ENCODE measurements around the gene KLK7. TPM values are rescaled to one million over a fixed set of nuclear protein-coding genes. Genes with fewer than 3 reads are reported as not detected.

The KLK7 gene
- total RNA-seq, 5 donors from 2014 or later (not counting 1 experiment from before 2014, with no cell fraction given): not detected

DNA sequence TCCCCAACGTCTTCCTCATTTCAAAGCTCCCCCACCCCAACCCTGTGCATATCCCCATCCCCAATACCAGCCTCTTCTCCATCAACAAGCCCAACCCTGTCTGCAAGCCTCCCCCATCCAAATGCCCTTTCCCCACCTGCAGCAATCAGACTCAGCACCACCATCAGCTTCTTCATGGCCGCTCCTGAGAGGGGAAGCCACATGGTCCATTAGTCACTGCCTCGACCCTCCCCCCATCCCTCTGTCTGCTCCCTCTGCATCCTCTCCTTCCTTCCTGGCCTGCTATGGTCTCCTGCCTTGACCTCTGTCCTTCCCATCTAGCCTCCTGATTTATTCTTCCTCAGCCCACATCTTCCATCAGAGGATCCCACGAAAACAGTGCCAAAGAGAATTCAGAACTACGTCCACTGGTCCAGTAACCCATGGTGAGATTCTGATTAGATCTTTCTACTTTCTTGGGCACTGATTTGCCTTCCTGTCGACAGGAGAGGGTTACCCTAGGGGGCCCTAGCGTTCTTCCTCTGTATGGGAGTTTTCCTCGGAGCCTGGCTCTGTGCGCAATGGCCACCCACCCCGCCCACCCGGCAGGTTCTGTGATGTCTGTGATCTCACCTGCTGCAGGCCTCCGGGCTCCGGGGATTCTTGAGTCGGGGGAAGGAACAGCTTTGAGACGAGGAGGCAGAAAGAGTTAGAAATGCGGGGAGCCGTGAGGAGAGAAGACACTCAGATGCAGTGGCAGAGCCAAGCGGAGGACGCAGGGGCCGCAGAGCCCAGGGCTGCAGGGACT lies 15.6 kb downstream of the KLK7 start:
- Mint-ChIP-seq H3K27ac (no peak overlapping the region), H3K4me1 (no peaks in the 10 kb centered on the region), H3K36me3 (no peaks in the 10 kb centered on the region), H3K9me3 (peaks cover 0 to 6% (median 0%) of the 10 kb centered on the region in 3 donors), H3K4me3 (no peak overlapping the region), H3K27me3 (peaks cover 54 to 55% of the 10 kb centered on the region in 2 donors)
- H3K27me3 ChIP-seq (replicated peaks in 1 of 2; ENCODE audit: control insufficient read depth in 2 of 2, extremely low read depth in 1 of 2, insufficient read depth in 2 of 2, low read length in 1 of 2): peaks cover 0 to 76% of the 10 kb centered on the region in 2 experiments
- no peaks in the 10 kb centered on the region for H3K9me3 ChIP-seq
- H3K36me3 ChIP-seq (ENCODE audit: control insufficient read depth in 2 of 2, extremely low read depth in 1 of 2, insufficient read depth in 1 of 2, low read length in 1 of 2): no peaks in the 10 kb centered on the region
- DNase-seq (no peak), ATAC-seq (replicated peaks in 1 of 4) (no peak)
- CTCF ChIA-PET: no interaction called here
- no peaks in the 10 kb centered on the region for H3K4me1 ChIP-seq (ENCODE audit: control insufficient read depth in 1 of 2, extremely low read depth in 1 of 2, insufficient read depth in 2 of 2, low read length in 2 of 2)
- no peak overlapping the region for H3K27ac ChIP-seq (ENCODE audit: low read length)
- POLR2A ChIA-PET: no interaction called here
- H3K4me3 ChIP-seq (ENCODE audit: control insufficient read depth in 1 of 2, extremely low read depth in 1 of 2, low read length in 1 of 2): no peak overlapping the region
- WGBS (ENCODE audit: insufficient coverage): 37% methylated on average over 16 of the region's 20 CpGs

DNA sequence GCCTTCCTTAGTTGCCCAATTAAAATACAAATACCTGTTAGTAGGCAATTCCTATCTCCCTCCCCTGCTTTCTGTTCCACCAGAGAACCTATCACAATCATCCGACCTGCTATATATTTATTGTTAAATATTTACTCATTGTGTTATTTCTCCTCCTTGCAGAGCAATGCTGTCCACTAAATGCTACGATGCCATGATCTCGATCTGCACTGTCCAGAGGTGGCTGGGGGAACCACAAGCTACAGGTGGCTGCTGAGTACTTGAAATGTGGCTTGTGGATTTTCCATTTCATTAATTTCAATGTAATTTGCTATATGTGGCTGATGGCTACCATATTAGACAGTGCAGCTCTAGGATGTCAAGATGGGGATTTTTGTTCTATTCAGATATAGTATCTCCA lies 19.5 kb downstream of the KLK7 start:
- POLR2A ChIA-PET: interaction anchor here in 1 of 2 donors (0.6 kb wide), 1 partner anchor 120 kb away, joined by 3 read pairs; no protein-coding TSS in a partner anchor
- no peaks in the 10 kb centered on the region for H3K36me3 ChIP-seq (ENCODE audit: control insufficient read depth in 2 of 2, extremely low read depth in 1 of 2, insufficient read depth in 1 of 2, low read length in 1 of 2)
- H3K27me3 ChIP-seq (replicated peaks in 1 of 2; ENCODE audit: control insufficient read depth in 2 of 2, extremely low read depth in 1 of 2, insufficient read depth in 2 of 2, low read length in 1 of 2): peaks cover 0 to 49% of the 10 kb centered on the region in 2 experiments
- no peak overlapping the region for H3K4me3 ChIP-seq (ENCODE audit: control insufficient read depth in 1 of 2, extremely low read depth in 1 of 2, low read length in 1 of 2)
- H3K4me1 ChIP-seq (ENCODE audit: control insufficient read depth in 1 of 2, extremely low read depth in 1 of 2, insufficient read depth in 2 of 2, low read length in 2 of 2): no peaks in the 10 kb centered on the region
- no peak overlapping the region for H3K4me3 Mint-ChIP-seq
- CTCF ChIA-PET: interaction anchor here in 1 of 2 donors (0.6 kb wide), 1 partner anchor 19 kb away, joined by 3 read pairs; no protein-coding TSS in a partner anchor
- H3K9me3 Mint-ChIP-seq: peaks cover 0 to 22% (median 9%) of the 10 kb centered on the region in 3 donors
- H3K27me3 Mint-ChIP-seq: peaks cover 39 to 51% of the 10 kb centered on the region in 2 donors
- no peaks in the 10 kb centered on the region for H3K9me3 ChIP-seq
- no peak for DNase-seq
- no peaks in the 10 kb centered on the region for H3K4me1 Mint-ChIP-seq
- no peak overlapping the region for H3K27ac Mint-ChIP-seq
- H3K27ac ChIP-seq (ENCODE audit: low read length): no peak overlapping the region
- no peak for ATAC-seq (replicated peaks in 1 of 4)
- whole genome bisulfite sequencing (ENCODE audit: insufficient coverage): no CpG with 5 or more reads among the region's 3 CpGs
- H3K36me3 Mint-ChIP-seq: no peaks in the 10 kb centered on the region

- ATAC-seq (replicated peaks in 1 of 4): no peak
- Mint-ChIP-seq H3K27me3 (peaks cover 45 to 58% of the 10 kb centered on the region in 2 donors), H3K4me3 (no peak overlapping the region), H3K27ac (no peak overlapping the region), H3K9me3 (peaks cover 0 to 22% (median 10%) of the 10 kb centered on the region in 3 donors), H3K4me1 (no peaks in the 10 kb centered on the region), H3K36me3 (no peaks in the 10 kb centered on the region)
- H3K36me3 ChIP-seq (ENCODE audit: control insufficient read depth in 2 of 2, extremely low read depth in 1 of 2, insufficient read depth in 1 of 2, low read length in 1 of 2): no peaks in the 10 kb centered on the region
- no peak for DNase-seq
- H3K4me1 ChIP-seq (ENCODE audit: control insufficient read depth in 1 of 2, extremely low read depth in 1 of 2, insufficient read depth in 2 of 2, low read length in 2 of 2): no peaks in the 10 kb centered on the region
- POLR2A ChIA-PET: no interaction called here
- peaks cover 0 to 46% of the 10 kb centered on the region in 2 experiments for H3K27me3 ChIP-seq (replicated peaks in 1 of 2; ENCODE audit: control insufficient read depth in 2 of 2, extremely low read depth in 1 of 2, insufficient read depth in 2 of 2, low read length in 1 of 2)
- no peaks in the 10 kb centered on the region for H3K9me3 ChIP-seq
- H3K4me3 ChIP-seq (ENCODE audit: control insufficient read depth in 1 of 2, extremely low read depth in 1 of 2, low read length in 1 of 2): no peak overlapping the region
- whole genome bisulfite sequencing (ENCODE audit: insufficient coverage): 71% methylated on average over 5 of the region's 6 CpGs
- H3K27ac ChIP-seq (ENCODE audit: low read length): no peak overlapping the region
- CTCF ChIA-PET: interaction anchor here in 1 of 2 donors (0.6 kb wide), 1 partner anchor 18 kb away, joined by 3 read pairs; no protein-coding TSS in a partner anchor
These were observed 20.3 kb downstream of the KLK7 start for GRCh38 chr19:50963381-50963780.

DNA sequence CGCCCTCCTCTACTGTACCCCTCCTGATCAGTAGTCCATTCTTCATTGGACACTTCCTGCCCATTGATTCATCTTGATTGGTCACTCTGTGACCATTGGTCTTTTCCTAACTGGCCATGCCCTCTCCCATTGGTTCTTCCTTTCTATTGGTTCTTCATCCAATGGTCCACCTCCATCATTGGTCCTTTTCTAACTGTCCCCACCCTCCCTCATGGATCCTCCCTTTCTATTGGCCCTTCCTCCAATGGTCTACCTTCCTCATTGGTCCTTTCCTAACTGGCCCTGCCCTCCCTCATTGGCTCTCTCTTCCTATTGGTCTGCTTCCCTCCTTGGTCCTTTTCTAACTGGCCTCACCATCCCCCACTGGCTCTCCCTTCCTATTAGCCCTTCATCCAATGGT lies 21.5 kb downstream of the KLK7 start:
- H3K27me3 ChIP-seq (replicated peaks in 1 of 2; ENCODE audit: control insufficient read depth in 2 of 2, extremely low read depth in 1 of 2, insufficient read depth in 2 of 2, low read length in 1 of 2): peaks cover 0 to 51% of the 10 kb centered on the region in 2 experiments
- peaks cover 0 to 22% (median 10%) of the 10 kb centered on the region in 3 donors for H3K9me3 Mint-ChIP-seq
- H3K36me3 Mint-ChIP-seq: no peaks in the 10 kb centered on the region
- no peak overlapping the region for H3K27ac ChIP-seq (ENCODE audit: low read length)
- H3K4me3 Mint-ChIP-seq: no peak overlapping the region
- H3K36me3 ChIP-seq (ENCODE audit: control insufficient read depth in 2 of 2, extremely low read depth in 1 of 2, insufficient read depth in 1 of 2, low read length in 1 of 2): no peaks in the 10 kb centered on the region
- peaks cover 49 to 58% of the 10 kb centered on the region in 2 donors for H3K27me3 Mint-ChIP-seq
- H3K4me1 Mint-ChIP-seq: no peaks in the 10 kb centered on the region
- POLR2A ChIA-PET: no interaction called here
- no peaks in the 10 kb centered on the region for H3K4me1 ChIP-seq (ENCODE audit: control insufficient read depth in 1 of 2, extremely low read depth in 1 of 2, insufficient read depth in 2 of 2, low read length in 2 of 2)
- DNase-seq (no peak), ATAC-seq (replicated peaks in 1 of 4) (no peak)
- WGBS (ENCODE audit: insufficient coverage): 90% methylated on average over 1 of the region's 1 CpG
- H3K27ac Mint-ChIP-seq: no peak overlapping the region
- no peak overlapping the region for H3K4me3 ChIP-seq (ENCODE audit: control insufficient read depth in 1 of 2, extremely low read depth in 1 of 2, low read length in 1 of 2)
- CTCF ChIA-PET: no interaction called here
- H3K9me3 ChIP-seq: no peaks in the 10 kb centered on the region

- ChIA-PET CTCF (no interaction called here), POLR2A (no interaction called here)
- Histone ChIP-seq H3K9me3 (no peaks in the 10 kb centered on the region), H3K36me3 (ENCODE audit: control insufficient read depth in 2 of 2, extremely low read depth in 1 of 2, insufficient read depth in 1 of 2, low read length in 1 of 2) (no peaks in the 10 kb centered on the region), H3K4me3 (ENCODE audit: control insufficient read depth in 1 of 2, extremely low read depth in 1 of 2, low read length in 1 of 2) (no peak overlapping the region), H3K4me1 (ENCODE audit: control insufficient read depth in 1 of 2, extremely low read depth in 1 of 2, insufficient read depth in 2 of 2, low read length in 2 of 2) (no peaks in the 10 kb centered on the region), H3K27ac (ENCODE audit: low read length) (no peak overlapping the region), H3K27me3 (replicated peaks in 1 of 2; ENCODE audit: control insufficient read depth in 2 of 2, extremely low read depth in 1 of 2, insufficient read depth in 2 of 2, low read length in 1 of 2) (peaks cover 0 to 36% of the 10 kb centered on the region in 2 experiments)
- Mint-ChIP-seq H3K4me1 (no peaks in the 10 kb centered on the region), H3K27ac (no peak overlapping the region), H3K4me3 (no peak overlapping the region), H3K27me3 (peaks cover 42 to 49% of the 10 kb centered on the region in 2 donors), H3K9me3 (peaks cover 0 to 22% (median 10%) of the 10 kb centered on the region in 3 donors), H3K36me3 (no peaks in the 10 kb centered on the region)
- WGBS (ENCODE audit: insufficient coverage): 72% methylated on average over 6 of the region's 9 CpGs
- DNase-seq (no peak), ATAC-seq (replicated peaks in 1 of 4) (no peak)
These were observed 23.8 kb downstream of the KLK7 start for GRCh38 chr19:50959731-50960500.

GRCh38 chr19:50957587-50957986 lies 26.1 kb downstream of the KLK7 start:
- CTCF ChIA-PET: no interaction called here
- no peaks in the 10 kb centered on the region for H3K4me1 ChIP-seq (ENCODE audit: control insufficient read depth in 1 of 2, extremely low read depth in 1 of 2, insufficient read depth in 2 of 2, low read length in 2 of 2)
- H3K27ac Mint-ChIP-seq: no peak overlapping the region
- DNase-seq (no peak), ATAC-seq (replicated peaks in 1 of 4) (no peak)
- H3K36me3 ChIP-seq (ENCODE audit: control insufficient read depth in 2 of 2, extremely low read depth in 1 of 2, insufficient read depth in 1 of 2, low read length in 1 of 2): no peaks in the 10 kb centered on the region
- H3K27ac ChIP-seq (ENCODE audit: low read length): no peak overlapping the region
- no peaks in the 10 kb centered on the region for H3K9me3 ChIP-seq
- peaks cover 0 to 11% (median 6%) of the 10 kb centered on the region in 3 donors for H3K9me3 Mint-ChIP-seq
- no peak overlapping the region for H3K4me3 ChIP-seq (ENCODE audit: control insufficient read depth in 1 of 2, extremely low read depth in 1 of 2, low read length in 1 of 2)
- H3K36me3 Mint-ChIP-seq: no peaks in the 10 kb centered on the region
- POLR2A ChIA-PET: no interaction called here
- peaks cover 0 to 32% of the 10 kb centered on the region in 2 experiments for H3K27me3 ChIP-seq (replicated peaks in 1 of 2; ENCODE audit: control insufficient read depth in 2 of 2, extremely low read depth in 1 of 2, insufficient read depth in 2 of 2, low read length in 1 of 2)
- H3K4me1 Mint-ChIP-seq: peaks cover 0 to 5% (median 0%) of the 10 kb centered on the region in 3 donors
- H3K4me3 Mint-ChIP-seq: no peak overlapping the region
- peaks cover 35 to 42% of the 10 kb centered on the region in 2 donors for H3K27me3 Mint-ChIP-seq
- WGBS (ENCODE audit: insufficient coverage): 70% methylated on average over 8 of the region's 8 CpGs
